Cardiac septum (tissue), 1 donor: ENCODE results near the gene C12orf56. TPM values are rescaled to one million over a fixed set of nuclear protein-coding genes. Genes with fewer than 3 reads are reported as not detected.
"Not testable (repeated sequence)": the region's sequence is repeated elsewhere in the genome, so short reads cannot be mapped to it uniquely, and the experiment has no call there.

Experiments used
- DNase-seq: peaks from one replicate; pipeline ENCODE4 v3.0.0-alpha.2; 2020; ENCODE audit warnings: low spot score
- intact Hi-C: fragments of 100-400 bp; cut with DNase I; formaldehyde crosslinking; loops from one replicate; pipeline ENCODE4 v1.14.0; 2022
- total RNA-seq: library from RNA; stranded (reverse); fragmentation: NEBNext Ultra II Directional; extraction: Animal tissue kit (Norgen Biotek cat#: 25700); gene quantifications from one replicate; pipeline ENCODE4 v1.2.1, GENCODE V29; 2021
- donor health status: DM: no; HTN: no; CAD: no.

Gene C12orf56
- total RNA-seq, 1 donor from 2014 or later, result not detected

GRCh38 chr12:64389154-64389553, 1.4 kb downstream of the C12orf56 start:
- intact Hi-C loops, result loop anchor here (5.0 kb wide), 1 partner anchor 562 kb away; no protein-coding TSS in a partner anchor
- DNase-seq, result no peak

GRCh38 chr12:64387197-64387816, 3.3 kb downstream of the C12orf56 start:
- intact Hi-C loops, result loop anchor here (5.0 kb wide), 1 partner anchor 560 kb away; no protein-coding TSS in a partner anchor
- no peak for DNase-seq

GRCh38 chr12:64385468-64385867, 5.1 kb downstream of the C12orf56 start:
- DNase-seq, result no peak
- intact Hi-C loops, result loop anchor here (5.0 kb wide), 1 partner anchor 558 kb away; no protein-coding TSS in a partner anchor

GRCh38 chr12:64385019-64385418, 5.5 kb downstream of the C12orf56 start:
- intact Hi-C loops, result loop anchor here (5.0 kb wide), 1 partner anchor 558 kb away; no protein-coding TSS in a partner anchor
- no peak for DNase-seq

GRCh38 chr12:64383675-64384074, 6.9 kb downstream of the C12orf56 start:
- no peak for DNase-seq
- intact Hi-C loops, result no loop called here

- DNase-seq, result no peak
- intact Hi-C loops, result no loop called here
These were observed 27.7 kb downstream of the C12orf56 start for GRCh38 chr12:64362721-64363305.

- DNase-seq, intact Hi-C loops: not testable (repeated sequence)
These were observed 29.4 kb downstream of the C12orf56 start for GRCh38 chr12:64361173-64361572.

- DNase-seq, intact Hi-C loops: not testable (repeated sequence)
These were observed 34.3 kb downstream of the C12orf56 start for GRCh38 chr12:64356209-64356608.

GRCh38 chr12:64352181-64352580, 38.4 kb downstream of the C12orf56 start:
- no peak for DNase-seq
- intact Hi-C loops, result no loop called here

GRCh38 chr12:64351265-64351664, 39.3 kb downstream of the C12orf56 start:
- intact Hi-C loops, result no loop called here
- DNase-seq, result no peak

- intact Hi-C loops, result no loop called here
- no peak for DNase-seq
These were observed 42.9 kb downstream of the C12orf56 start for GRCh38 chr12:64347630-64348029.

GRCh38 chr12:64344631-64345030, 45.9 kb downstream of the C12orf56 start:
- intact Hi-C loops, DNase-seq: not testable (repeated sequence)

GRCh38 chr12:64340546-64340945, 50.0 kb downstream of the C12orf56 start:
- DNase-seq, intact Hi-C loops: not testable (repeated sequence)

GRCh38 chr12:64335886-64336466, 54.6 kb downstream of the C12orf56 start:
- intact Hi-C loops, result no loop called here
- DNase-seq, result no peak

- DNase-seq, result no peak
- intact Hi-C loops, result no loop called here
These were observed 57.6 kb downstream of the C12orf56 start for GRCh38 chr12:64332938-64333337.

- DNase-seq, result no peak
- intact Hi-C loops, result no loop called here
These were observed 58.3 kb downstream of the C12orf56 start for GRCh38 chr12:64332296-64332695.

GRCh38 chr12:64329031-64329710, 61.4 kb downstream of the C12orf56 start:
- DNase-seq, intact Hi-C loops: not testable (repeated sequence)

- no peak for DNase-seq
- intact Hi-C loops, result no loop called here
These were observed 65.5 kb downstream of the C12orf56 start for GRCh38 chr12:64325055-64325454.

GRCh38 chr12:64323476-64324225, 66.9 kb downstream of the C12orf56 start:
- intact Hi-C loops, result no loop called here
- no peak for DNase-seq

GRCh38 chr12:64323006-64323405, 67.6 kb downstream of the C12orf56 start:
- intact Hi-C loops, result no loop called here
- peak; percentile 17 for DNase-seq
